HTERT RPE-1 (cell line): ENCODE data around the gene PFKL.

Experiments used
- in situ Hi-C: fragments of 300-500 bp; cut with MboI; formaldehyde crosslinking; loops from 4 replicates; pipeline ENCODE4 v1.14.3; 2020; ENCODE audit warnings: low sequenced_read_pairs

Gene PFKL

GRCh38 chr21:44325386-44326271 is 25.8 kb downstream of the PFKL start:
- in situ Hi-C loops, result no loop called here

GRCh38 chr21:44326272-44326647 is 26.4 kb downstream of the PFKL start:
- in situ Hi-C loops, result no loop called here

- in situ Hi-C loops, result no loop called here
These were observed 27.1 kb downstream of the PFKL start for GRCh38 chr21:44326716-44327602.

- in situ Hi-C loops, result no loop called here
These were observed 27.7 kb downstream of the PFKL start for GRCh38 chr21:44327603-44327974.

GRCh38 chr21:44328242-44328895 is 28.5 kb downstream of the PFKL start:
- in situ Hi-C loops, result no loop called here

- in situ Hi-C loops, result no loop called here
These were observed 29.4 kb downstream of the PFKL start for GRCh38 chr21:44329086-44329889.

- in situ Hi-C loops, result no loop called here
These were observed 30.3 kb downstream of the PFKL start for GRCh38 chr21:44329971-44330681.

GRCh38 chr21:44330698-44331097 is 30.8 kb downstream of the PFKL start:
- in situ Hi-C loops, result no loop called here

GRCh38 chr21:44331209-44331608 is 31.4 kb downstream of the PFKL start:
- in situ Hi-C loops, result no loop called here

GRCh38 chr21:44331650-44332307 is 31.9 kb downstream of the PFKL start:
- in situ Hi-C loops, result no loop called here

GRCh38 chr21:44332383-44332782 is 32.5 kb downstream of the PFKL start:
- in situ Hi-C loops, result no loop called here

- in situ Hi-C loops, result no loop called here
These were observed 33.1 kb downstream of the PFKL start for GRCh38 chr21:44332965-44333364.

- in situ Hi-C loops, result no loop called here
These were observed 33.9 kb downstream of the PFKL start for GRCh38 chr21:44333509-44334328.

GRCh38 chr21:44334329-44335030 is 34.6 kb downstream of the PFKL start:
- in situ Hi-C loops, result no loop called here

- in situ Hi-C loops, result no loop called here
These were observed 35.6 kb downstream of the PFKL start for GRCh38 chr21:44335266-44336059.

GRCh38 chr21:44337449-44337848 is 37.6 kb downstream of the PFKL start:
- in situ Hi-C loops, result no loop called here
